GM18499 (cell line): Measurements from ENCODE around the gene BCR.

Experiments used
- ATAC-seq: cut with Tn5 transposase; IDR thresholded peaks from one replicate; pipeline ENCODE4 v1.9.1; 2021; ENCODE audit warnings: moderate number of reproducible peaks; ENCODE audit not compliant: insufficient read depth, unreplicated experiment

Gene BCR

DNA sequence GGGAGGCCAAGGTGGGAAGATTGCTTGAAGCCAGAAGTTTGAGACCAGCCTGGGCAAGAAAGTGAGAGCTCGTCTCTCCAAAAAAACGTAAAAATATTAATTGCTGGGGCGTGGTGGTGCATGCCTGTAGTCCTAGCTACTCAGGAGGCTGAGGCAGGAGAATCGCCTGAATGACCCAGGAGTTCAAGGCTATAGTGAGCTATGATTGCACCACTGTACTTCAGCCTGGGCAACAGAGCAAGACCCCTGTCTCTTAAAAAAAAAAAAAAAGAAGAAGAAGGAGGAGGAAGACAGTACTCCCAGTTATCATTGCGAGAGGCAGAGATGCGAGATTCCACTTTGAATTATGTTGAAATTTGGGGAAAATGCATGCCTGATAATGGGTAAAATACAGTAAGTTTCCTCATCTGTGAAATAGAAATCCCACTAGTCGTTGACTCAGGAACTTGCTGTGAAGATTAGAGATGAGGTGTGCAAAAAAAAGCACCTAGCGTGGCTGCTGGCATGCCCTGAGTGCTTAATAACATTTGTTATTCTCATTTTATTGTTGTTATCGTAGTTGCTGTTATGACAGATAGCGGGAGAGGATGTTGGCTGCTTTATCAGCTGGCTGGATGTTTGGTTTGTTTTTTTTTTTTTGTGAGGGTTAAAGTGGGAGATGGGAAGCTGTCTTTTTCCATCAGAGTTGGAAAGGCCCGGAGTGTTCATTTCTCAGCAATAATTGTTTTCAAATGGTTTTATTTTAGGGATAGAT lies 33.4 kb downstream of the BCR start:
- ATAC-seq: no peak

GRCh38 chr22:23214398-23214797 lies 34.1 kb downstream of the BCR start:
- no peak for ATAC-seq

GRCh38 chr22:23215294-23216241 lies 35.3 kb downstream of the BCR start:
- ATAC-seq: no peak

DNA sequence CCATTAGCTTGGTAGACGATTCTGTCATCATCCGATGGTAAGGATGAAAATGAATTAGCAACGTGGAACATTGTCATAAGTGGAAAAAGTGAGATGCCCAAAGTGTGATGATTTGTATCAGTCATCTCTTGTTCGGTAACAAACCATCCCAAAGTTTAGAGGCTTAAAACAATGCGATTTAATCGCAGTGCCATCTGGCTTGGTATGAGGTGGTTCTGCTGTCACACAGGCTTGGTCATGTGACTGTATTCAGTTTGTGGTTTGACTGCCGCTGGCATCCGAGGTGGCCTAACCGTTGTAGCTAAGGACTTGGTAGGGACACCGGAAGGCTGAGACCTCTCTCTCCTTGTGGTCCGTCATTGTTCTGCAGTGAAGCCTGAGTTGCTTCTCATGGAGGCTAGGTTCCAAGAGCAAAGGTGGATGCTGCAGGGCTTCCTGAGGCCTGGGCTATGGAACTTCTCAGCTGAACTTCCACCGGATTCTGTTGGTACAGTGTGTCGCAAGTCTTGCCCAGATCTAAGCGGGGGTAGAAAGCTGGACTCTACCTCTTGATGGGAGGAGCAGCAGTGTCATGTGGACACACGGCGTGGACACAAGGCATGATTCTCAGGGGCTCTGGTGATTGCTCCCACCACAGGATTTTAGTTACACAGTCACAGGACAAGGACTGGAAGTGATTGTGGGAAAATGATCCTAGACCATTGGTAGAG lies 36.3 kb downstream of the BCR start:
- ATAC-seq: no peak

DNA sequence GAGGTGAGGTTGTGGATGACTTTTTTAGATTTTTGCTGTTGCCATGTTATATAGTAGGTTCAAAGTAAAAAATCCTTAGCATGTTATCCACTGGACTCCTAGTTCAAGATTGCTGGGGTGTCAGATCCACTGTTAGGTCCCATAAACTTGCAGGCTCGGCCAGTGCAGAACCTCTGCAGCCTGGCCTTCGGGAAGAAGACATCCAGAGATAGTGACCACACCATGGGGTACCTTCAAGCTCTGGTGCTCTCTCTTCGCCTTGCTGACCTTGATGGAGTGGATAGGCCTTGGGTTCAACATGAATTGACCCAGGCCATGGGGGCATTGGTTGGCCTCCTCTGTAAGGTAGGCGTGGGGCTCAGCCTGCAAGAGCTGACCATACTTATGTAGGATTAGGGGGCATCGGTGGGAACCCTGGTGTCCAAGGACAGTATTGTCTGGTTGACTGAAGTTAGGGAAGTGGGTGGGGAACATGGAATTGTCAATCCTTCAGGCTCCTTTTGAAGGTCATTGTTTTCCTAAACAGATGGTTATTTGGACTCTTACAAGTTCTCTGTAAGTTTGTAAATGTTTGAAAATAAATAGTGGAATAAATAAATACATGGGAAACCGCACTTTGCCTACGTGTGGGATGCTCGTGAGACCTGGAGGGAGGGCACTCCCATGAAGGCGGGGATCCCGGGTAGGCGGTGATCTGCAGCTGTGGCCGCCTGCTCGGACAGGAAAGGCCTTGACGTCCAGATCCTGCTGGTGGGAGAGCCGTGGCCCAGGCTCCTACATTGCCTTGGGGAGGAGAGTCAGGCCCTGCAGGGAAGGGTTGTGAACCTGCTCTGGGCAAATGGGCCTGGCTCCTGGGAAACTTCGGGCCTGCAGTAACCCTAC lies 37.1 kb downstream of the BCR start:
- ATAC-seq: no peak

- no peak for ATAC-seq
Measured at GRCh38 chr22:23218053-23218866, 38.0 kb downstream of the BCR start.

GRCh38 chr22:23218867-23219251 lies 38.5 kb downstream of the BCR start:
- no peak for ATAC-seq

GRCh38 chr22:23219317-23219716 lies 39.0 kb downstream of the BCR start:
- no peak for ATAC-seq

- no peak for ATAC-seq
Measured at GRCh38 chr22:23219822-23220484, 39.6 kb downstream of the BCR start.

GRCh38 chr22:23220485-23221350 lies 40.4 kb downstream of the BCR start:
- ATAC-seq: no peak

DNA sequence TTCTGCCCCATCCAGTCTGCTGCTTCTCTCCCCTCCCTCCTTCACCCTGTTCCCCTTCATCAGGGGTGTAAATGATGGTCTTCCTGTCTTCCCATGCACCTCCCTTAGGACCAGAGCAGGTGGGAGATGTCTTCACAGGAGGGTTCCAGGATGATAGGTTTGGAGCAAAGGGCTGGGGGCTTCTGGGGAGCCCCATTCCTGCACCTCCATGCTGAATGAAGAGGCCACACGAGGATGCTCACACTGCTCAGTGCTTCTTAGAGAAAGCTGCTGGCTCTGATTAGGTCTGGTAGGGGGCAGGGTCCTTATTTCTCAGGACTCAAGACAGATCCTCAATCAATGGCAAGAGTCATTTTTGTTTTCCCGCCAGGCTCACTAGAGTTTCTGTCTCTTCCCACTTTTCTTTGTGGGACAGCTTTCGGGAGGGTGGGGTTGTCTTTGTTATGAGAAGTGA lies 41.1 kb downstream of the BCR start:
- ATAC-seq: no peak

GRCh38 chr22:23222033-23222792 lies 41.9 kb downstream of the BCR start:
- ATAC-seq: no peak

GRCh38 chr22:23222793-23223568 lies 42.7 kb downstream of the BCR start:
- ATAC-seq: no peak

DNA sequence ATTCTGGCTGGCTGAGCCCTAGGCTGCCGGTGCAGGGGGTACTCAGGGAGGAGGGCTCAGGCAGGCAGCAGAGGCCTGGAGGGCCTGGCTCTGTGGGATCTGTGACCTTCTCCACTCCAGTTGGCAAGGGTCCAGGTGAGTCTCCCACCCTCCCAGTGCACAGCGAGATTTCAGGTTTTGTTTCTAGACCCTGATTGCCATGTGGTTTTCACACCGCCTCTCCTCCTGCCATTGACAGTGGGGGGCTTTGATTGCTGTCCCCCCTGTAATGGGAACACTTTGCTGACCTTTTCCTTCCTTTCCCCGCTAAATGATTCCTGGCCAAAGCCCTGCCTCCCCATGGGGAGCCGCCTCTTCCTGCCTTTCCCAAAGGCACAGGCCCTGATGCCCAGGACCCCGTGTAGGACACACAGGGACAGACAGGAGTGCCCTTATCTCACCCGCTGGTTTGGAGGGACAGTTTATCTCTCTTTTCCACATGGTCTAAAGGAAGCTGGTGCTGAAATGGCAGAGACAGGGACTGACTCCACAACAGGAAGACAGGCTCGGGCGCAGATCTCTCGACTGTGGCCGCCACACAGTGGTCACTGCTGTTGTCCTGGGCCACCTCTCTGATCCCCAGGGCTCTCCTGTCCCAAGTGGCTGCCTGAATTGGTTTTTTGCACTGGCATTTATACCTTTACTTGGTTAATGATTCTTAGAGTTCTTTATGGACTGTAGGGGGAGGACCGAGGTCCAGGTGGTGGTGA lies 43.4 kb downstream of the BCR start:
- ATAC-seq: no peak

GRCh38 chr22:23224846-23225245 lies 44.5 kb downstream of the BCR start:
- ATAC-seq: no peak
